Glomerular visceral epithelial cell (primary cell): ENCODE results near the gene RUNX1.

ENCODE experiments used
- DNase-seq: peaks from one replicate; pipeline ENCODE4 v3.0.0-alpha.2; 2016; ENCODE audit errors: extremely low spot score

The RUNX1 gene

GRCh38 chr21:34924771-34925419 is 124.2 kb downstream of the RUNX1 start:
- DNase-seq = no peak

GRCh38 chr21:34924194-34924593 is 124.9 kb downstream of the RUNX1 start:
- DNase-seq = no peak

GRCh38 chr21:34923626-34924025 is 125.5 kb downstream of the RUNX1 start:
- no peak for DNase-seq

- DNase-seq = no peak
Measured at GRCh38 chr21:34923202-34923601, 125.9 kb downstream of the RUNX1 start.

GRCh38 chr21:34922479-34922878 is 126.6 kb downstream of the RUNX1 start:
- DNase-seq = no peak

- DNase-seq = no peak
Measured at GRCh38 chr21:34921151-34921550, 128.0 kb downstream of the RUNX1 start.

- DNase-seq = no peak
Measured at GRCh38 chr21:34919406-34919805, 129.7 kb downstream of the RUNX1 start.

GRCh38 chr21:34916446-34916845 is 132.7 kb downstream of the RUNX1 start:
- DNase-seq = no peak

GRCh38 chr21:34915364-34915841 is 133.7 kb downstream of the RUNX1 start:
- DNase-seq = no peak

GRCh38 chr21:34914239-34914638 is 134.9 kb downstream of the RUNX1 start:
- no peak for DNase-seq

GRCh38 chr21:34913811-34914210 is 135.3 kb downstream of the RUNX1 start:
- no peak for DNase-seq

- no peak for DNase-seq
Measured at GRCh38 chr21:34912022-34912945, 136.8 kb downstream of the RUNX1 start.

- no peak for DNase-seq
Measured at GRCh38 chr21:34911360-34911759, 137.7 kb downstream of the RUNX1 start.

- no peak for DNase-seq
Measured at GRCh38 chr21:34910396-34910795, 138.7 kb downstream of the RUNX1 start.

GRCh38 chr21:34909492-34910292 is 139.4 kb downstream of the RUNX1 start:
- no peak for DNase-seq

- DNase-seq = no peak
Measured at GRCh38 chr21:34908419-34909055, 140.6 kb downstream of the RUNX1 start.

GRCh38 chr21:34907461-34908418 is 141.4 kb downstream of the RUNX1 start:
- DNase-seq = no peak

- no peak for DNase-seq
Measured at GRCh38 chr21:34906401-34906800, 142.7 kb downstream of the RUNX1 start.

GRCh38 chr21:34905218-34905537 is 143.9 kb downstream of the RUNX1 start:
- DNase-seq = no peak

GRCh38 chr21:34904526-34905217 is 144.4 kb downstream of the RUNX1 start:
- no peak for DNase-seq
